Adrenal gland (tissue), 5 donors: ENCODE results near the gene EDARADD.

Source experiments
- POLR2A ChIP-seq, 2 donors: fragments of 450-650 bp; IDR thresholded peaks; one replicate each; pipeline ENCODE4 v1.6.1; 2017; ENCODE audit warnings: antibody characterized with exemption in 2 of 2, mild to moderate bottlenecking in 2 of 2, moderate library complexity in 1 of 2
- TF ChIP-seq, protein P1 (sequence below), 6 experiments: fragments of 450-650 bp in 4 of 6; fragments of 200-600 bp in 2 of 6; sonication (generic) in 1 of 6; IDR thresholded peaks; 1 replicate in 5 of 6; 2 replicates in 1 of 6; pipeline versions ENCODE4 v1.5.1 to v1.8.0; 2016 to 2021; ENCODE audit warnings: antibody characterized with exemption in 6 of 6, mild to moderate bottlenecking in 2 of 6, moderate library complexity in 1 of 6
- donor health status: DM: no; HTN: no; CAD: no.

DNA sequence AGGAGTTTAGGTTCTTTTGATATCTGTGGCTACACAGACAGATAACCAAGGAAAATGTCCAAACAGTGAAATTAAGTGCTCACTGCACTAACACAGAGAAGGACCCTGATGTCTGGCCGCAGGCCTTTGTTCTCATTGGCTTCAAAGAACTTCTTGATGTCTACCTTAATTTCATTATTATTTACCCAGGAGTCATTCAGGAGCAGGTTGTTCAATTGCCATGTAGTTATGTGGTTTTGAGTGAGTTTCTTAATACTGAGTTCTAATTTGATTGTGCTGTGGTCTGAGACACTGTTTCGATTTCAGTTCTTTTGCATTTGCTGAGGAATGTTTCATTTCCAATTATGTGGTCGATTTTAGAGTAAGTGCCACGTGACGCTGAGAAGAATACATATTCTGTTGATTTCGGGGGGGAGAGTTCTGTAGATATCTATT, 114.5 kb downstream of the EDARADD start:
- TF ChIP-seq, protein P1, sequence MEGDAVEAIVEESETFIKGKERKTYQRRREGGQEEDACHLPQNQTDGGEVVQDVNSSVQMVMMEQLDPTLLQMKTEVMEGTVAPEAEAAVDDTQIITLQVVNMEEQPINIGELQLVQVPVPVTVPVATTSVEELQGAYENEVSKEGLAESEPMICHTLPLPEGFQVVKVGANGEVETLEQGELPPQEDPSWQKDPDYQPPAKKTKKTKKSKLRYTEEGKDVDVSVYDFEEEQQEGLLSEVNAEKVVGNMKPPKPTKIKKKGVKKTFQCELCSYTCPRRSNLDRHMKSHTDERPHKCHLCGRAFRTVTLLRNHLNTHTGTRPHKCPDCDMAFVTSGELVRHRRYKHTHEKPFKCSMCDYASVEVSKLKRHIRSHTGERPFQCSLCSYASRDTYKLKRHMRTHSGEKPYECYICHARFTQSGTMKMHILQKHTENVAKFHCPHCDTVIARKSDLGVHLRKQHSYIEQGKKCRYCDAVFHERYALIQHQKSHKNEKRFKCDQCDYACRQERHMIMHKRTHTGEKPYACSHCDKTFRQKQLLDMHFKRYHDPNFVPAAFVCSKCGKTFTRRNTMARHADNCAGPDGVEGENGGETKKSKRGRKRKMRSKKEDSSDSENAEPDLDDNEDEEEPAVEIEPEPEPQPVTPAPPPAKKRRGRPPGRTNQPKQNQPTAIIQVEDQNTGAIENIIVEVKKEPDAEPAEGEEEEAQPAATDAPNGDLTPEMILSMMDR (IDR thresholded peaks at IDR 0.05), result no peak
- no peak for TF ChIP-seq POLR2A (IDR thresholded peaks at IDR 0.05)
